Measurements from ENCODE around the gene RAB44.

DNA sequence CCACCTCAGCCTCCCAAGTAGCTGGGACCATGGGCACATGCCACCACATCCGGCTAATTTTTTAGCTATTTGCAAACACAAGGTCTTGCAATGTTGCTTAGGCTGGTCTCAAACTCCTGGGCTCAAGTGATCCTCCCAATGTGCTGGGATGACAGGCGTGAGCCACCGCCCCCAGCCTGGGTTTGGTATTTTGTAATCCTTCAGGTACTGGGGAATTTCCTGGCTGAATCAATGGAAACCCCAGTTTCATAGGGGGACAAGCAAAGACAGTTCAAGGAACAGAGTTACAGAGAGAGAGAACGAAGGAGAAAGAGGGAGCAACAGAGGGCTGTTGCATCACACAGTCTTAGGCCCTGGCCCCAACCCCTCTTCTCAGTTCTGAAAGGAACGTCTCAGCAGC is 35.7 kb downstream of the RAB44 start:
- TF ChIP-seq, protein P1, sequence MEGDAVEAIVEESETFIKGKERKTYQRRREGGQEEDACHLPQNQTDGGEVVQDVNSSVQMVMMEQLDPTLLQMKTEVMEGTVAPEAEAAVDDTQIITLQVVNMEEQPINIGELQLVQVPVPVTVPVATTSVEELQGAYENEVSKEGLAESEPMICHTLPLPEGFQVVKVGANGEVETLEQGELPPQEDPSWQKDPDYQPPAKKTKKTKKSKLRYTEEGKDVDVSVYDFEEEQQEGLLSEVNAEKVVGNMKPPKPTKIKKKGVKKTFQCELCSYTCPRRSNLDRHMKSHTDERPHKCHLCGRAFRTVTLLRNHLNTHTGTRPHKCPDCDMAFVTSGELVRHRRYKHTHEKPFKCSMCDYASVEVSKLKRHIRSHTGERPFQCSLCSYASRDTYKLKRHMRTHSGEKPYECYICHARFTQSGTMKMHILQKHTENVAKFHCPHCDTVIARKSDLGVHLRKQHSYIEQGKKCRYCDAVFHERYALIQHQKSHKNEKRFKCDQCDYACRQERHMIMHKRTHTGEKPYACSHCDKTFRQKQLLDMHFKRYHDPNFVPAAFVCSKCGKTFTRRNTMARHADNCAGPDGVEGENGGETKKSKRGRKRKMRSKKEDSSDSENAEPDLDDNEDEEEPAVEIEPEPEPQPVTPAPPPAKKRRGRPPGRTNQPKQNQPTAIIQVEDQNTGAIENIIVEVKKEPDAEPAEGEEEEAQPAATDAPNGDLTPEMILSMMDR (IDR thresholded peaks at IDR 0.05) = no peak
- no peak for TF ChIP-seq EZH2 (IDR thresholded peaks at IDR 0.05)
- TF ChIP-seq EZH2phosphoT487 (IDR thresholded peaks at IDR 0.05) = no peak
